ENCODE results near the gene SPINK4. TPM values are rescaled to one million over a fixed set of nuclear protein-coding genes. Genes with fewer than 3 reads are reported as not detected.

The SPINK4 gene
- total and polyA plus RNA-seq, 2 donors (not counting 1 experiment from before 2014, with no cell fraction given) = not detected

DNA sequence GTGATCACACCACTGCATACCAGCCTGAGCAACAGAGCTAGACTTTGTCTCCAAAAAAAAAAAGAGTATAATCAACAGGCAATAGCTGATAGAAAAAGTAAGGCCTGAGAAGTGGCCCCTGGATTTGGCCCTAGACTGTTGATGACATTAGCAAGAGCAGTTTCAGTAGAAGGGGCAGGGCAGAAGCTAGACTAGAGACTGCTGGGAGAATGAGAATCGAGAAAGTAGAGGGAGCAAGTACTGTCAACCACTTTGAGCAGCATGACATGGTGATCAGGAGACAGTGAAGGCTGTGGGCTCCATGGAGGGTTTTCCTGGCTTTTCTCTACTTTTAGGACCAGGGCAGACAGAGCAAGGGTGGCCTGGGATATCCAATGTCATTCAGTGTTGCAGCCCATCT, 37.9 kb upstream of the SPINK4 start:
- no peaks in the 10 kb centered on the region for H3K9me3 ChIP-seq (ENCODE audit: control extremely low read depth in 1 of 3, control insufficient read depth in 2 of 3, insufficient read depth in 1 of 3, low read length in 2 of 3)
- Mint-ChIP-seq H3K9me3 (ENCODE audit: insufficient read depth) (no peaks in the 10 kb centered on the region), H3K27ac (peak overlapping the region; percentile 87), H3K4me3 (peak overlapping the region; percentile 86), H3K4me1 (peaks cover 21% of the 10 kb centered on the region), H3K27me3 (no peaks in the 10 kb centered on the region)
- peak overlapping the region in 1 of 5 experiments; percentile 4 for H3K4me3 ChIP-seq (ENCODE audit: control extremely low read depth in 1 of 5, extremely low read depth in 1 of 5, insufficient read depth in 1 of 5, low read depth in 2 of 5, low read length in 4 of 5)
- H3K4me2 ChIP-seq (replicated peaks; ENCODE audit: low read depth, low read length, poor library complexity, severe bottlenecking) = peak overlapping the region; percentile 64
- CTCF ChIA-PET = interaction anchor here (0.6 to 3.3 kb wide), 16 partner anchors 9 to 1912 kb away, joined by 3 to 28 read pairs (median 4); partner anchors contain the start of gene B4GALT1
- H3K79me2 ChIP-seq (ENCODE audit: control insufficient read depth, insufficient read depth, low read length) = no peaks in the 10 kb centered on the region
- WGBS (ENCODE audit: insufficient coverage) = 88% methylated on average over 1 of the region's 1 CpG
- POLR2A ChIA-PET = interaction anchor here (0.9 to 3.4 kb wide), 4 partner anchors 8 to 95 kb away, joined by 3 to 14 read pairs (median 8); partner anchors contain the start of gene B4GALT1
- intact Hi-C loops (cut with micrococcal nuclease) = loop anchor here (1.0 to 10.0 kb wide), 5 partner anchors 23 to 121 kb away; partner anchors contain the start of genes B4GALT1, BAG1 and CHMP5
- no peak for DNase-seq
- ATAC-seq (ENCODE audit: low read depth) = peak; percentile 37
- TF ChIP-seq, protein P1, sequence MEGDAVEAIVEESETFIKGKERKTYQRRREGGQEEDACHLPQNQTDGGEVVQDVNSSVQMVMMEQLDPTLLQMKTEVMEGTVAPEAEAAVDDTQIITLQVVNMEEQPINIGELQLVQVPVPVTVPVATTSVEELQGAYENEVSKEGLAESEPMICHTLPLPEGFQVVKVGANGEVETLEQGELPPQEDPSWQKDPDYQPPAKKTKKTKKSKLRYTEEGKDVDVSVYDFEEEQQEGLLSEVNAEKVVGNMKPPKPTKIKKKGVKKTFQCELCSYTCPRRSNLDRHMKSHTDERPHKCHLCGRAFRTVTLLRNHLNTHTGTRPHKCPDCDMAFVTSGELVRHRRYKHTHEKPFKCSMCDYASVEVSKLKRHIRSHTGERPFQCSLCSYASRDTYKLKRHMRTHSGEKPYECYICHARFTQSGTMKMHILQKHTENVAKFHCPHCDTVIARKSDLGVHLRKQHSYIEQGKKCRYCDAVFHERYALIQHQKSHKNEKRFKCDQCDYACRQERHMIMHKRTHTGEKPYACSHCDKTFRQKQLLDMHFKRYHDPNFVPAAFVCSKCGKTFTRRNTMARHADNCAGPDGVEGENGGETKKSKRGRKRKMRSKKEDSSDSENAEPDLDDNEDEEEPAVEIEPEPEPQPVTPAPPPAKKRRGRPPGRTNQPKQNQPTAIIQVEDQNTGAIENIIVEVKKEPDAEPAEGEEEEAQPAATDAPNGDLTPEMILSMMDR (IDR thresholded peaks at IDR 0.05) = no peak
- H4K20me1 ChIP-seq (ENCODE audit: control insufficient read depth, insufficient read depth, low read length, poor library complexity, severe bottlenecking) = no peaks in the 10 kb centered on the region
- no peak overlapping the region for H2AFZ ChIP-seq (ENCODE audit: insufficient read depth, low read depth, low read length, poor library complexity, severe bottlenecking)
- peaks cover 14 to 16% of the 10 kb centered on the region in 2 donors for H3K4me1 ChIP-seq (ENCODE audit: control insufficient read depth in 2 of 2, insufficient read depth in 2 of 2, low read length in 2 of 2)
- H3K27me3 ChIP-seq (replicated peaks in 1 of 4; ENCODE audit: control extremely low read depth in 1 of 4, control insufficient read depth in 3 of 4, insufficient read depth in 4 of 4, low read length in 3 of 4) = no peaks in the 10 kb centered on the region
- no peak overlapping the region for H3K27ac ChIP-seq (ENCODE audit: low read length in 2 of 2)
- no peaks in the 10 kb centered on the region for H3K36me3 ChIP-seq (replicated peaks in 1 of 2; ENCODE audit: control extremely low read depth in 1 of 2, control insufficient read depth in 1 of 2, extremely low read depth in 1 of 2, insufficient read depth in 2 of 2, low read length in 1 of 2)
- H3K9ac ChIP-seq (ENCODE audit: low read length) = no peak overlapping the region

DNA sequence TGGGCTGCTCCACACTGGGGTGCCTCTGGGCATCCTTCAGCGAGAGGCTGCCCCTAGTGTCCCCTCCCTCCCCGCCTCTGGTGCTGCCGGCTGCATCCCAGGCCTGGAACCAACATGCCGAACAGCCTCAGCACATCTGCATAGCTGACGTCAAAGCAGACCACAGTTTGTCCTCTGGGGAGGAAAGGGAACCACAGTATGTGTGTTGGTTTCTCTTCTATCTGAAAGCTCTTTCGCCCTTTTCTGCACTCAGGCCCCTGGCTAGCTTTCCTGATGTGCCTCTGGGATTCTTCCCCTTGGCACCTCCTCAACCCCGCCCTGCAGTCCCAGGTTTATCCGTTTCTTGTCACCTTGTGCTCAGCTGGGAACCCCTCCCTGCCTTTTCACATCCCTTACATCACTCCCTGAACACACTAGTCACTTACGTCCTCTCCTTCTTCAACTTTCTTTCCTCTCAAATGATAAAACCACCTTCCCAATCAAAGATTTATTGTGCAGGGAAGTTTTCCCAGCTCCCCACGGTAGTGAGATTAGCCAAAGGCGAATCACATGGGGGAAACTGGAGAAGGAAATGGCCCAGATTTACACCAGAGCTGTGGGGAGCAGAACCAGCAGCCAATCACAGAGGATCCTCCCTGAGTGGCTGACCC, 37.3 kb upstream of the SPINK4 start:
- TF ChIP-seq EZH2 (IDR thresholded peaks at IDR 0.05; ENCODE audit: borderline replicate concordance, insufficient read depth, low read depth, low read length, poor library complexity, severe bottlenecking) = no peak
- TF ChIP-seq, protein P1 (IDR thresholded peaks at IDR 0.05) = no peak
- Histone ChIP-seq H3K36me3 (replicated peaks in 1 of 2; ENCODE audit: control extremely low read depth in 1 of 2, control insufficient read depth in 1 of 2, extremely low read depth in 1 of 2, insufficient read depth in 2 of 2, low read length in 1 of 2) (no peaks in the 10 kb centered on the region), H4K20me1 (ENCODE audit: control insufficient read depth, insufficient read depth, low read length, poor library complexity, severe bottlenecking) (no peaks in the 10 kb centered on the region), H3K4me3 (ENCODE audit: control extremely low read depth in 1 of 5, extremely low read depth in 1 of 5, insufficient read depth in 1 of 5, low read depth in 2 of 5, low read length in 4 of 5) (peak overlapping the region in 1 of 5 experiments; percentile 4), H3K79me2 (ENCODE audit: control insufficient read depth, insufficient read depth, low read length) (no peaks in the 10 kb centered on the region), H3K9ac (ENCODE audit: low read length) (no peak overlapping the region), H3K9me3 (ENCODE audit: control extremely low read depth in 1 of 3, control insufficient read depth in 2 of 3, insufficient read depth in 1 of 3, low read length in 2 of 3) (no peaks in the 10 kb centered on the region), H2AFZ (ENCODE audit: insufficient read depth, low read depth, low read length, poor library complexity, severe bottlenecking) (peak overlapping the region; percentile 12), H3K27ac (ENCODE audit: low read length in 2 of 2) (peak overlapping the region in 1 of 2 donors; percentile 39), H3K4me1 (ENCODE audit: control insufficient read depth in 2 of 2, insufficient read depth in 2 of 2, low read length in 2 of 2) (peaks cover 14 to 16% of the 10 kb centered on the region in 2 donors), H3K27me3 (replicated peaks in 1 of 4; ENCODE audit: control extremely low read depth in 1 of 4, control insufficient read depth in 3 of 4, insufficient read depth in 4 of 4, low read length in 3 of 4) (no peaks in the 10 kb centered on the region), H3K4me2 (replicated peaks; ENCODE audit: low read depth, low read length, poor library complexity, severe bottlenecking) (peak overlapping the region; percentile 64)
- H3K27ac Mint-ChIP-seq = peak overlapping the region; percentile 87
- 18% methylated on average over 6 of the region's 11 CpGs for WGBS (ENCODE audit: insufficient coverage)
- peak overlapping the region; percentile 86 for H3K4me3 Mint-ChIP-seq
- intact Hi-C loops (cut with micrococcal nuclease) = loop anchor here (1.0 to 10.0 kb wide), 5 partner anchors 23 to 121 kb away; partner anchors contain the start of genes B4GALT1, BAG1 and CHMP5
- H3K9me3 Mint-ChIP-seq (ENCODE audit: insufficient read depth) = no peaks in the 10 kb centered on the region
- DNase-seq = peak; percentile 91
- ATAC-seq (ENCODE audit: low read depth) = peak; percentile 99
- POLR2A ChIA-PET = interaction anchor here (0.9 to 3.4 kb wide), 4 partner anchors 9 to 95 kb away, joined by 3 to 14 read pairs (median 8); partner anchors contain the start of gene B4GALT1
- CTCF ChIA-PET = interaction anchor here (0.6 to 3.3 kb wide), 13 partner anchors 9 to 1912 kb away, joined by 3 to 28 read pairs (median 4); partner anchors contain the start of gene B4GALT1
- H3K4me1 Mint-ChIP-seq = peaks cover 20% of the 10 kb centered on the region
- H3K27me3 Mint-ChIP-seq = no peaks in the 10 kb centered on the region
